ENCODE results near the gene AAGAB. TPM values are rescaled to one million over a fixed set of nuclear protein-coding genes. Genes with fewer than 3 reads are reported as not detected.
"Not testable (repeated sequence)": the region's sequence is repeated elsewhere in the genome, so short reads cannot be mapped to it uniquely, and the experiment has no call there.

Gene AAGAB
- total RNA-seq, 1 donor from 2014 or later = 90.8 TPM

DNA sequence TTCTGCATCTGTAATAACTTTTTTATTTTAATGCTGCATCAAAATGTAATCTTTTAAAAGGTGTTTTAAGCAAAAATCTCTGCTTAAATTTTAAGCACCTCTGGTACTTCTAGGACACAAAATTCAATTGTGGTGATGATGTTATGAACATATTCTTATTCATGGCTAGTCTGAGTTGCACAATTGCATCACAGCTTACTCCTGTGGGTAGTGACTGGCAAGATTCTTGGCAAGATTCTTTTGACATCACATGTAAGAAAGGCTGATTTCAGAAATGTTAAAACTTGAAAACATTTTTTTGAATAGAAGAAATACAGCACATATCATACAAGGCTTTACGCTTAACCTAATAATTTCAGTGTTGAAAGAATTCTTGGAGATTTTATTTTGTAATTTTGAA lies 35.9 kb upstream of the AAGAB start:
- peak; percentile 31 for DNase-seq (ENCODE audit: low read depth)
- TF ChIP-seq, protein P1, sequence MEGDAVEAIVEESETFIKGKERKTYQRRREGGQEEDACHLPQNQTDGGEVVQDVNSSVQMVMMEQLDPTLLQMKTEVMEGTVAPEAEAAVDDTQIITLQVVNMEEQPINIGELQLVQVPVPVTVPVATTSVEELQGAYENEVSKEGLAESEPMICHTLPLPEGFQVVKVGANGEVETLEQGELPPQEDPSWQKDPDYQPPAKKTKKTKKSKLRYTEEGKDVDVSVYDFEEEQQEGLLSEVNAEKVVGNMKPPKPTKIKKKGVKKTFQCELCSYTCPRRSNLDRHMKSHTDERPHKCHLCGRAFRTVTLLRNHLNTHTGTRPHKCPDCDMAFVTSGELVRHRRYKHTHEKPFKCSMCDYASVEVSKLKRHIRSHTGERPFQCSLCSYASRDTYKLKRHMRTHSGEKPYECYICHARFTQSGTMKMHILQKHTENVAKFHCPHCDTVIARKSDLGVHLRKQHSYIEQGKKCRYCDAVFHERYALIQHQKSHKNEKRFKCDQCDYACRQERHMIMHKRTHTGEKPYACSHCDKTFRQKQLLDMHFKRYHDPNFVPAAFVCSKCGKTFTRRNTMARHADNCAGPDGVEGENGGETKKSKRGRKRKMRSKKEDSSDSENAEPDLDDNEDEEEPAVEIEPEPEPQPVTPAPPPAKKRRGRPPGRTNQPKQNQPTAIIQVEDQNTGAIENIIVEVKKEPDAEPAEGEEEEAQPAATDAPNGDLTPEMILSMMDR (IDR thresholded peaks at IDR 0.05; ENCODE audit: insufficient read depth, low read length, severe bottlenecking) = no peak
- FAIRE-seq = no peak
- no peak overlapping the region for H3K4me3 ChIP-seq (ENCODE audit: low read depth, low read length)
- H3K36me3 ChIP-seq (ENCODE audit: control insufficient read depth, insufficient read depth, low read length) = no peaks in the 10 kb centered on the region
- no peaks in the 10 kb centered on the region for H3K27me3 ChIP-seq (ENCODE audit: control insufficient read depth, insufficient read depth, low read length)

DNA sequence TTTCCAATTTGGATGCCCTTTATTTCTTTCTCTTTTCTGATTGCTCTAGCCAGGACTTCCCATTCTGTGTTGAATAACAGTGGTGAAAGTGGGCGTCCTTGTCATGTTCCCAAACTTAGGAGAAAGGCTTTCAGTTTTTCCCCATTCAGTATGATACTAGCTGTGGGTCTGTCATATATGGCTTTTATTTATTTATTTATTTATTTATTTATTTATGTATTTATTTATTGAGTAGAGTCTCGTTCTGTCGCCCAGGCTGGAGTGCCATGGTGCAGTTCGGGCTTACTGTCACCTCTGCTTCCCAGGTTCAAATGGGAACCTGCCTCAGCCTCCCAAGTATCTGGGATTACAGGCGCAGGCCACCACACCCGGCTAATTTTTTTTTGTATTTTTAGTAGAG lies 31.9 kb upstream of the AAGAB start:
- H3K27me3 ChIP-seq (ENCODE audit: control insufficient read depth, insufficient read depth, low read length); FAIRE-seq; DNase-seq (ENCODE audit: low read depth); H3K36me3 ChIP-seq (ENCODE audit: control insufficient read depth, insufficient read depth, low read length); H3K4me3 ChIP-seq (ENCODE audit: low read depth, low read length): not testable (repeated sequence)

DNA sequence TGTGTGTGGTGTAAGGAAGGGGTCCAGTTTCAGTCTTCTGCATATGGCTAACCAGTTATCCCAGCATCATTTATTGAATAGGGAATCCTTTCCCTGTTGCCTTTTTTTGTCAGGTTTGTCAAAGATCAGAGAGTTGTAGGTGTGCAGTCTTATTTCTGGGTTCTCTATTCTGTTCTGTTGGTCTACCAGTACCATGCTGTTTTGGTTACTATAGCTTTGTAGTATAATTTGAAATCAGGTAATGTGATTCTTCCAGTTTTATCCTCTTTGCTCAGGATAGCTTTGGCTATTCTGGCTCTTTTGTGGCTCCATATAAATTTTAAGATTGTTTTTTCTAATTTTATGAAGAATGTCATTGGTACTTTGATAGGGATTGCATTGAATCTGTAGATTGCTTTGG lies 31.2 kb upstream of the AAGAB start:
- not testable (repeated sequence) for DNase-seq (ENCODE audit: low read depth); H3K36me3 ChIP-seq (ENCODE audit: control insufficient read depth, insufficient read depth, low read length); H3K27me3 ChIP-seq (ENCODE audit: control insufficient read depth, insufficient read depth, low read length); FAIRE-seq; H3K4me3 ChIP-seq (ENCODE audit: low read depth, low read length)

DNA sequence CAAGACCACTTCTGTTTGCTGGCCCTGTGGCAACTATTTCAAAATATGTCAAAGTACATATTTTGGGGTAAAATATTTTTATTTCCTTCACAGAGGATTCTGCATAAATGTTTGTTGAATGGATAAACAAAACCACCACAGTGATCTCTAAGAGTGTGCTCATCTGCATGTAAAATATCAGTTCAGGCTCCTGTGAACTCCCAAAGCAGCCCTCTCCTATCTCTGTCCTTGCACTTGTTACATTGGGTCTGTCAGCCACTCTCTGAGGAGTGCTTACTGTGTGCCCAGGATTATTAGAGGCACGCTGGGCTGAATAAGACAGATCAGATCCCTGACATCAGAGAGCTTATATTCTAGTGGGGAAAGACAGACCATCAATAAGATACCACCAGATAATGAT lies 27.3 kb upstream of the AAGAB start:
- TF ChIP-seq, protein P1 (IDR thresholded peaks at IDR 0.05; ENCODE audit: insufficient read depth, low read length, severe bottlenecking) = no peak
- no peak for FAIRE-seq
- H3K36me3 ChIP-seq (ENCODE audit: control insufficient read depth, insufficient read depth, low read length) = no peaks in the 10 kb centered on the region
- no peaks in the 10 kb centered on the region for H3K27me3 ChIP-seq (ENCODE audit: control insufficient read depth, insufficient read depth, low read length)
- DNase-seq (ENCODE audit: low read depth) = no peak
- H3K4me3 ChIP-seq (ENCODE audit: low read depth, low read length) = no peak overlapping the region

DNA sequence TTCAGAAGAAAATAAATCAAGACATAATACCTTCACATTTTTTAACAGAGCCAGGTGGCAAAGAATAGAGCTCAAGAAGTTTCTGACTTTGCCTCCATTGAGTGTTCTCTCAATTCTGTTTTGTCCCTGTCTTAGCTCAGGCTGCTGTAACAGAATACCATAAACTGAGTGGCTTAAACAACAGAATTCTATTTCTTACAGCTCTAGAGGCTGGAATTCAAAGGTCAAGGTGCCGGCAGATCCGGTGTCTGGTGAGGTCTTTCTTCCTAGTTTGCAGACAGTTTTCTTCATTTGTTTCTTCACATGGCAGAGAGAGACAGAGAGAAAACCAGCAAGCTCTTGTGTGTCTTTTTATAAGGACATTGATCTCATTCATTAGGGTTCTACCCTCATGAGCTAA lies 25.8 kb upstream of the AAGAB start:
- Histone ChIP-seq H3K27me3 (ENCODE audit: control insufficient read depth, insufficient read depth, low read length) (no peaks in the 10 kb centered on the region), H3K36me3 (ENCODE audit: control insufficient read depth, insufficient read depth, low read length) (no peaks in the 10 kb centered on the region), H3K4me3 (ENCODE audit: low read depth, low read length) (no peak overlapping the region)
- DNase-seq (ENCODE audit: low read depth) = no peak
- FAIRE-seq = no peak
- TF ChIP-seq, protein P1 (IDR thresholded peaks at IDR 0.05; ENCODE audit: insufficient read depth, low read length, severe bottlenecking) = no peak

DNA sequence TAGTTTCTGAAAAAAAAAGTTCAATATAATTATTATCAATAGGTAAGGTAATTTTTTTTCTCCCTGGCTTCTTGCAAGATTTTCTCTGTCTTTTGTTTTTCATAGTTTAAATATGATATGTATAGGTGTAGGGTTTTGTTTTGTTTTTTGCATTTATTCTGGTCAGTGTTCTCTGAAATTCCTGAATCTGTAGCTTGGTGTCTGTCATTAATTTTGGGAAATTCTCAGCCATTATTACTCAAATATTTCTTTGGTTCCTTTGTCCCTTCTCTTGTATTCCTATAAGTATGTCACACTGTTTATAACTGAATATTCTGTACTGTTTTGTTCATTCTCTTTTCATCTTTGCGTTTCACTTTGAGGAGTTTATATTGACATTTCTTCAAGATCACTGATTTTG lies 22.2 kb upstream of the AAGAB start:
- Histone ChIP-seq H3K4me3 (ENCODE audit: low read depth, low read length) (no peak overlapping the region), H3K27me3 (ENCODE audit: control insufficient read depth, insufficient read depth, low read length) (no peaks in the 10 kb centered on the region), H3K36me3 (ENCODE audit: control insufficient read depth, insufficient read depth, low read length) (no peaks in the 10 kb centered on the region)
- FAIRE-seq (no peak), DNase-seq (ENCODE audit: low read depth) (no peak)
- TF ChIP-seq, protein P1 (IDR thresholded peaks at IDR 0.05; ENCODE audit: insufficient read depth, low read length, severe bottlenecking) = no peak

DNA sequence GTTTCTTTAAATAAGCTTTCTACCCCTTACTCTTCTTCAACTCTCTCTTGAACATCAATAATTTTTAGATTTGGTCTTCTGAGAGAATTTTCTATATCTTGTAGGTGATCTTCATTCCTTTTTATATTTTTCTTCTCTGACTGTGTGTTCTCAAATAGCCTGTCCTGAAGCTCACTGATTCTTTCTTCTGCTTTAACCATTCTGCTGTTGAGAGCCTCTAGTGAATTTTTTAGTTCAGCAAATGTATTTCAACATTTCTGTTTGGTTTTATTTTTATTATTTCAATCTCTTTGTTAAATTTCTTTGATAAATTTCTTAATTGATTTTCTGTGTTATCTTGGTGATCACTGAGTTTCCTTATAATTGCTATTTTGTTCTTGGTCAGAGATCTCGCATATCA lies 19.8 kb upstream of the AAGAB start:
- FAIRE-seq (no peak), DNase-seq (ENCODE audit: low read depth) (no peak)
- Histone ChIP-seq H3K36me3 (ENCODE audit: control insufficient read depth, insufficient read depth, low read length) (no peaks in the 10 kb centered on the region), H3K4me3 (ENCODE audit: low read depth, low read length) (no peak overlapping the region), H3K27me3 (ENCODE audit: control insufficient read depth, insufficient read depth, low read length) (no peaks in the 10 kb centered on the region)
- TF ChIP-seq, protein P1 (IDR thresholded peaks at IDR 0.05; ENCODE audit: insufficient read depth, low read length, severe bottlenecking) = no peak

Data from bronchial epithelial cell (primary cell).